Heart right ventricle (tissue), 16 donors: ENCODE data around the gene TEKT3. TPM values are rescaled to one million over a fixed set of nuclear protein-coding genes. Genes with fewer than 3 reads are reported as not detected.

Experiments used
- ATAC-seq, 8 donors: fragments of 200-7000 bp; cut with Tn5 transposase; one replicate each; pipeline ENCODE4 v1.9.1; 2020; ENCODE audit warnings: mild to moderate bottlenecking in 8 of 8, moderate library complexity in 8 of 8, moderate number of reproducible peaks in 1 of 8
- DNase-seq, 2 donors: peaks; one replicate each; pipeline ENCODE4 v3.0.0-alpha.2; 2020
- H3K27ac ChIP-seq, 10 donors: fragments of 200-600 bp; sonication (generic) in 2 of 10; one replicate each; pipeline versions ENCODE4 v1.5.0 to v1.8.0; 2020 to 2022; ENCODE audit warnings: mild to moderate bottlenecking in 3 of 10
- H3K27me3 ChIP-seq, 7 donors: fragments of 200-600 bp; one replicate each; pipeline ENCODE4 v1.8.0; 2021 to 2022; ENCODE audit warnings: mild to moderate bottlenecking in 2 of 7
- H3K36me3 ChIP-seq, 9 donors: fragments of 200-600 bp; sonication (generic) in 1 of 9; one replicate each; pipeline versions ENCODE4 v1.5.0 to v1.8.0; 2020 to 2022; ENCODE audit warnings: mild to moderate bottlenecking in 2 of 9
- H3K4me1 ChIP-seq, 9 donors: fragments of 200-600 bp; sonication (generic) in 1 of 9; one replicate each; pipeline versions ENCODE4 v1.5.0 to v1.8.0; 2020 to 2022; ENCODE audit warnings: mild to moderate bottlenecking in 4 of 9
- H3K4me3 ChIP-seq, 10 donors: fragments of 200-600 bp; sonication (generic) in 2 of 10; one replicate each; pipeline versions ENCODE4 v1.5.0 to v1.8.0; 2020 to 2022; ENCODE audit warnings: mild to moderate bottlenecking in 7 of 10, moderate library complexity in 2 of 10
- H3K9me3 ChIP-seq, 11 donors: fragments of 200-600 bp in 10 of 11; sonication (generic) in 2 of 11; one replicate each; pipeline versions ENCODE4 v1.5.0 to v1.8.0; 2013 to 2022; ENCODE audit warnings: mild to moderate bottlenecking in 2 of 11, control low read depth in 1 of 11, moderate library complexity in 1 of 11
- CTCF ChIP-seq, 9 donors: fragments of 200-600 bp; sonication (generic) in 2 of 9; IDR thresholded peaks; one replicate each; pipeline versions ENCODE4 v1.5.0 to v1.8.0; 2021 to 2022; ENCODE audit warnings: antibody characterized with exemption in 9 of 9, mild to moderate bottlenecking in 5 of 9, moderate library complexity in 1 of 9
- WGBS, 2 donors: extraction: QIAGEN DNeasy Blood & Tissue Kit; methylation state at CpG; one replicate each; pipeline ENCODE4 v1.1.7; 2013; ENCODE audit warnings: inconsistent platforms in 1 of 2; 5-methylcytosine and 5-hydroxymethylcytosine counted together
- intact Hi-C, 10 donors: fragments of 100-400 bp; cut with DNase I; formaldehyde crosslinking; loops; one replicate each; pipeline versions ENCODE4 v1.11.1 to v1.14.2; 2022
- polyA plus RNA-seq, 2 donors: library from polyadenylated mRNA; stranded (reverse); fragments of 200-250 nt; gene quantifications; one replicate each; pipeline ENCODE4 v1.2.3, GENCODE V29; 2013
- total RNA-seq, 10 donors: library from RNA; stranded (reverse); fragmentation: NEBNext Ultra II Directional in 3 of 10; extraction: Animal tissue kit (Norgen Biotek cat#: 25700) in 3 of 10; gene quantifications; one replicate each; pipeline versions ENCODE4 v1.2.1 to v1.2.4, GENCODE V29; 2021 to 2023
- donor health status: Arrhythmogenic right ventricular cardiomyopathy.
- donor health status: ischemic (EF 13 %, LVEDD 7.1; RV severe dilation, severe dysfunction).
- donor health status: healthy with polysubstance abuse.
- donor health status: DM: no; HTN: yes; CAD: no.
- donor health status: DM: no; HTN: no; CAD: no.
- donor health status: ischemic (EF 25% LVEDD 6.9; RV normal size, moderate dysfunction).
- donor health status: ischemic (EF 25% LVEDD 5.7; RV mildly dilated, moderate dysfunction).
- donor health status: healthy.
- donor health status: DM: yes; HTN: yes; CAD: no.
- donor health status: Ischemic cardiomyopathy.
- donor health status: ischemic (EF 35%, LVEDD 5.7; RV mildly dilated, moderate dysfunction).
- donor health status: nonischemic (EF 11% LVEDD 7.7; RV severe dilation, severe dysfunction).
- donor health status: DM: yes; HTN: yes; CAD: no.
- donor health status: PGD.
- donor health status: ischemic (EF 29% LVEDD 5.4; RV normal size, mild dysfunction).
- donor health status: nonischemic (EF 23%, LVEDD 6.1; RV moderate dilation, normal function).

TEKT3 gene
- total and polyA plus RNA-seq, 12 donors, result 0.14 to 1.1 (median 0.68) TPM; not detected in 3

- DNase-seq, result no peak
- Histone ChIP-seq H3K36me3 (no peaks in the 10 kb centered on the region), H3K27ac (no peak overlapping the region), H3K27me3 (no peaks in the 10 kb centered on the region), H3K4me1 (peaks cover 0 to 8% (median 0%) of the 10 kb centered on the region in 9 donors), H3K4me3 (no peak overlapping the region), H3K9me3 (no peaks in the 10 kb centered on the region)
- ATAC-seq, result no peak
- no peak for TF ChIP-seq CTCF (IDR thresholded peaks at IDR 0.05)
- WGBS, 2 donors, result 90% methylated on average over 5 of the region's 5 CpGs
- intact Hi-C loops, result no loop called here
Observed at GRCh38 chr17:15311996-15312395, 29.4 kb downstream of the TEKT3 start.

GRCh38 chr17:15309793-15310192, 31.6 kb downstream of the TEKT3 start:
- Histone ChIP-seq H3K36me3 (no peaks in the 10 kb centered on the region), H3K27ac (no peak overlapping the region), H3K27me3 (no peaks in the 10 kb centered on the region), H3K4me3 (no peak overlapping the region), H3K9me3 (no peaks in the 10 kb centered on the region), H3K4me1 (peaks cover 0 to 8% (median 0%) of the 10 kb centered on the region in 9 donors)
- 35 to 50% methylated on average over 3 of the region's 3 CpGs for WGBS, 2 donors
- ATAC-seq (peak in 2 of 8 donors; percentile 37 to 48), DNase-seq (no peak)
- TF ChIP-seq CTCF (IDR thresholded peaks at IDR 0.05), result no peak
- intact Hi-C loops, result no loop called here

- no peak overlapping the region for H3K27ac ChIP-seq
- ATAC-seq (no peak), DNase-seq (no peak)
- H3K4me1 ChIP-seq, result peaks cover 0 to 8% (median 0%) of the 10 kb centered on the region in 9 donors
- intact Hi-C loops, result no loop called here
- TF ChIP-seq CTCF (IDR thresholded peaks at IDR 0.05), result no peak
- no peaks in the 10 kb centered on the region for H3K36me3 ChIP-seq
- no peaks in the 10 kb centered on the region for H3K9me3 ChIP-seq
- WGBS, 2 donors, result 56 to 70% methylated on average over 3 of the region's 3 CpGs
- H3K27me3 ChIP-seq, result no peaks in the 10 kb centered on the region
- H3K4me3 ChIP-seq, result no peak overlapping the region
Observed at GRCh38 chr17:15309236-15309635, 32.2 kb downstream of the TEKT3 start.

GRCh38 chr17:15308758-15309157, 32.6 kb downstream of the TEKT3 start:
- Histone ChIP-seq H3K27ac (no peak overlapping the region), H3K4me1 (peaks cover 0 to 8% (median 0%) of the 10 kb centered on the region in 9 donors)
- no peak for ATAC-seq

More at GRCh38 chr17:15308758-15309157, 32.6 kb downstream of the TEKT3 start:
- Histone ChIP-seq H3K27me3 (no peaks in the 10 kb centered on the region), H3K9me3 (no peaks in the 10 kb centered on the region), H3K36me3 (no peaks in the 10 kb centered on the region), H3K4me3 (no peak overlapping the region)
- intact Hi-C loops, result no loop called here
- DNase-seq, result no peak
- WGBS, 2 donors, result 82 to 86% methylated on average over 7 of the region's 7 CpGs
- TF ChIP-seq CTCF (IDR thresholded peaks at IDR 0.05), result no peak
